Measurements from ENCODE around the gene MIP. TPM values are rescaled to one million over a fixed set of nuclear protein-coding genes. Genes with fewer than 3 reads are reported as not detected.
A peak's percentile ranks its signal among the peaks of the same experiment; 100 is the strongest.
"Not testable (repeated sequence)": the region's sequence is repeated elsewhere in the genome, so short reads cannot be mapped to it uniquely, and the experiment has no call there.

The MIP gene
- polyA plus RNA-seq (2013, experiment 1 of 2), result 0.20 TPM
- polyA plus RNA-seq (2013, experiment 2 of 2), result not detected

DNA sequence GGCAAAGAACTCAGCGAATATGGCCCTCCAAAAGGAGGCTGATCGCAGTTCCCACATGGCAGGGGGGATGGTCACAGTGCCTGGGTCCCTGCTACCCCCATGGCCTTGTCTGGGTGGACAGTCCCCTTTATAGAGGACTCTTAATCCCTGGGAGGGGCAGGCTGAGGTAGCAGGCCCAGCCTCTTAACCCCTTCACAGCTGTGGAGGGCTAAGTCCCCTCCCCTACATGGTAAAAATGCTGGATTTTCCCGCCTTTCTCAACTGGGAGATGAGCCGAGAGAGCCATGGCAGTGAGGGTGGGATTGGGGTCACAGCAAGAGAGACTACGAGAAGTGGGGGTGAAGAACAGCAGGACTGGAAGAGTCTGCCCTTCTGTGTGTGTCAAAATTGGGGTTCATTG, at the start of gene MIP:
Gene MIP (minus strand): TSS at position 101 of the 400 bp plus-strand sequence. CDS start 44 bp downstream, at position 57.
- Histone ChIP-seq H3K4me3 (ENCODE audit: low read length) (no peak within 1 kb of the TSS), H3K27me3 (ENCODE audit: insufficient read depth, low read length) (no peaks in the 10 kb centered on the region), H3K4me1 (ENCODE audit: insufficient read depth, low read length) (peaks cover 12% of the 10 kb centered on the region; the same call in 1 of the 2 replicates), H3K36me3 (ENCODE audit: insufficient read depth, low read length) (no peaks in the 10 kb centered on the region), H3K27ac (ENCODE audit: low read depth, low read length) (no peak within 1 kb of the TSS), H3K9me3 (ENCODE audit: insufficient read depth, low read depth, low read length) (no peaks in the 10 kb centered on the region), H3K9ac (ENCODE audit: low read depth, low read length) (no peak within 1 kb of the TSS)
- WGBS, result 90% methylated on average over 5 of the region's 5 CpGs

DNA sequence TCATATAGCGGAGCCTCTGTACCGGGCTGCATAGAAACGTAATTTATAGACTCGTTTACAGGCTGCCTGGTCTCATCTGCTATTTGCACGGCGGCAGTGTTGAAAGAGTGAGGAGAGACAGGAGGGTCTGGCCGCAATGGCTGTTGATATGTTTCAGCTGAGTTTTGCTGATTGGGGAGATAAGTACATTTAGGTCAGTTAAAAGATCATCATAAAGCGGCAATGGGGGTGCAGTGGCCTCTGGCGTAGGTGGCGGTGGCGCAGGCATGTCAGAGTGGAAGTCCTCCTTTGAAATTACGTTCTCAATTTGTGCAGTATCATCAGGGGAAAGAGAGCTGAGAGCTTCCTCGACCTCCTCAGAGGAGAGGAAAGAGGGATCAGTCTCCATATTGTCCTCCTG, 45.4 kb upstream of the MIP start:
- H3K27ac ChIP-seq (ENCODE audit: low read depth, low read length); H3K9ac ChIP-seq (ENCODE audit: low read depth, low read length); H3K27me3 ChIP-seq (ENCODE audit: insufficient read depth, low read length); H3K4me1 ChIP-seq (ENCODE audit: insufficient read depth, low read length); H3K9me3 ChIP-seq (ENCODE audit: insufficient read depth, low read depth, low read length); H3K4me3 ChIP-seq (ENCODE audit: low read length); H3K36me3 ChIP-seq (ENCODE audit: insufficient read depth, low read length): not testable (repeated sequence)
- WGBS, result 93% methylated on average over 13 of the region's 13 CpGs

DNA sequence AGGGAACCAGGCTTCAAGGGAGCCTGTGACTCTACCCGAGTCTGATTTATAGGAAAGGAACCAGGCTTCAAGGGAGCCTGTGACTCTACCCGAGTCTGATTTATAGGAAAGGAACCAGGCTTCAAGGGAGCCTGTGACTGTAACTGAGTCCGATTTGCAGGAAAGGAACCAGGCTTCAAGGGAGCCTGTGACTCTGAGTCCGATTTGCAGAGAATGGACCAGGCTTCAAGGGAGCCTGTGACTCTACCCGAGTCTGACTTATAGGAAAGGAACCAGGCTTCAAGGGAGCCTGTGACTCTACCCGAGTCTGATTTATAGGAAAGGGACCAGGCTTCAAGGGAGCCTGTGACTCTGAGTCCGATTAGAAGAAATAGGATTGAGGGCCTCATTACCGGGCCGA, 45.0 kb upstream of the MIP start:
- H3K27ac ChIP-seq (ENCODE audit: low read depth, low read length); H3K4me3 ChIP-seq (ENCODE audit: low read length); H3K36me3 ChIP-seq (ENCODE audit: insufficient read depth, low read length); H3K4me1 ChIP-seq (ENCODE audit: insufficient read depth, low read length); H3K27me3 ChIP-seq (ENCODE audit: insufficient read depth, low read length); H3K9ac ChIP-seq (ENCODE audit: low read depth, low read length): not testable (repeated sequence)
- peaks cover 11% of the 10 kb centered on the region; the same call in 1 of the 2 replicates for H3K9me3 ChIP-seq (ENCODE audit: insufficient read depth, low read depth, low read length)
- WGBS, result 88% methylated on average over 9 of the region's 9 CpGs

DNA sequence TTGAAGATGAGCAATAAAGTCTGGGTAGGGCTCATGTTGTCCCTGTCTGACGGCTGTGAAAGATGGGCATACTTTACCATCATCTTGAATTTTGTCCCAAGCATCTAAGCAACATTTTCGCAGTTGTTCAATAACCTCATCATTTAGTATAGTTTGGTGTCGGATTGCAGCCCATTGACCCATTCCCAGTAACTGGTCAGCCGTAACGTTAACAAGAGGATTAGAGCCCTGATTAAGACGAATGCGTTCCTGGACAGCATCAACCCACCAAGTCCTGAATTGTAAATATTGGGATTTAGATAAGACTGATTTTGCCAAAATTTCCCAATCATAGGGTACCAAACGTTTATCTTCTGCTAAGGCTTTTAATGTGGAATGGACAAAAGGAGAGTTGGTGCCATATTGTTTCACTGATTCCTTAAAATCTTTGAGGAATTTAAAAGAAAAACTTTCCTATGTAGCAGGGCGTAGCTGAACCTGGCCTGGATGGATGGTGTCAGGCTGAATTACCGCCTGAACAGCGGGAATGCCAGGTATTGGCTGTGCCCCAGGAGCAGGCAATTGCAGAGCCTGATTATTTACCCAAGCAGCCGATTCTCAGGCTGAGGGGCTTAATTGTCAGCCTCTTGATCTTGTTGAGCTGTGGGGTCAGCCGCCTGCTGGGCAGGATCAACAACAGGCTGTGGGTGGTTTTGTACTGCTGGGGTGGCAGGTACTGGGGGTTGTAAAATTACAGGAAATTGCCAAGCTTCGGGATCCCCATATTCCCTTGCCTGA, 43.9 kb upstream of the MIP start:
- not testable (repeated sequence) for H3K9ac ChIP-seq (ENCODE audit: low read depth, low read length); H3K27ac ChIP-seq (ENCODE audit: low read depth, low read length); H3K4me3 ChIP-seq (ENCODE audit: low read length); H3K27me3 ChIP-seq (ENCODE audit: insufficient read depth, low read length); H3K36me3 ChIP-seq (ENCODE audit: insufficient read depth, low read length); H3K4me1 ChIP-seq (ENCODE audit: insufficient read depth, low read length)
- WGBS, result 65% methylated on average over 10 of the region's 14 CpGs
- H3K9me3 ChIP-seq (ENCODE audit: insufficient read depth, low read depth, low read length), result peaks cover 11% of the 10 kb centered on the region; the same call in 1 of the 2 replicates

- Histone ChIP-seq H3K27me3 (ENCODE audit: insufficient read depth, low read length) (peaks cover 11% of the 10 kb centered on the region), H3K9me3 (ENCODE audit: insufficient read depth, low read depth, low read length) (peaks cover 11% of the 10 kb centered on the region; the same call in 1 of the 2 replicates)
- not testable (repeated sequence) for H3K4me1 ChIP-seq (ENCODE audit: insufficient read depth, low read length); H3K27ac ChIP-seq (ENCODE audit: low read depth, low read length); H3K36me3 ChIP-seq (ENCODE audit: insufficient read depth, low read length); H3K4me3 ChIP-seq (ENCODE audit: low read length); H3K9ac ChIP-seq (ENCODE audit: low read depth, low read length)
- 18% methylated on average over 12 of the region's 17 CpGs for WGBS
Measured at GRCh38 chr12:56496704-56497103, 42.2 kb upstream of the MIP start.

- WGBS, result 94% methylated on average over 27 of the region's 27 CpGs
- not testable (repeated sequence) for H3K4me3 ChIP-seq (ENCODE audit: low read length)
- peaks cover 29% of the 10 kb centered on the region for H3K27me3 ChIP-seq (ENCODE audit: insufficient read depth, low read length)
Measured at GRCh38 chr12:56494481-56494880, 40.0 kb upstream of the MIP start.

GRCh38 chr12:56494106-56494415, 39.6 kb upstream of the MIP start:
- H3K9ac ChIP-seq (ENCODE audit: low read depth, low read length); H3K4me1 ChIP-seq (ENCODE audit: insufficient read depth, low read length); H3K36me3 ChIP-seq (ENCODE audit: insufficient read depth, low read length); H3K4me3 ChIP-seq (ENCODE audit: low read length); H3K27ac ChIP-seq (ENCODE audit: low read depth, low read length): not testable (repeated sequence)
- Histone ChIP-seq H3K9me3 (ENCODE audit: insufficient read depth, low read depth, low read length) (peaks cover 12% of the 10 kb centered on the region; the same call in 1 of the 2 replicates), H3K27me3 (ENCODE audit: insufficient read depth, low read length) (peaks cover 31% of the 10 kb centered on the region)
- 93% methylated on average over 15 of the region's 15 CpGs for WGBS

More at GRCh38 chr12:56494481-56494880, 40.0 kb upstream of the MIP start:
- not testable (repeated sequence) for H3K36me3 ChIP-seq (ENCODE audit: insufficient read depth, low read length); H3K4me1 ChIP-seq (ENCODE audit: insufficient read depth, low read length); H3K9ac ChIP-seq (ENCODE audit: low read depth, low read length); H3K27ac ChIP-seq (ENCODE audit: low read depth, low read length)
- H3K9me3 ChIP-seq (ENCODE audit: insufficient read depth, low read depth, low read length), result peaks cover 11% of the 10 kb centered on the region; the same call in 1 of the 2 replicates

DNA sequence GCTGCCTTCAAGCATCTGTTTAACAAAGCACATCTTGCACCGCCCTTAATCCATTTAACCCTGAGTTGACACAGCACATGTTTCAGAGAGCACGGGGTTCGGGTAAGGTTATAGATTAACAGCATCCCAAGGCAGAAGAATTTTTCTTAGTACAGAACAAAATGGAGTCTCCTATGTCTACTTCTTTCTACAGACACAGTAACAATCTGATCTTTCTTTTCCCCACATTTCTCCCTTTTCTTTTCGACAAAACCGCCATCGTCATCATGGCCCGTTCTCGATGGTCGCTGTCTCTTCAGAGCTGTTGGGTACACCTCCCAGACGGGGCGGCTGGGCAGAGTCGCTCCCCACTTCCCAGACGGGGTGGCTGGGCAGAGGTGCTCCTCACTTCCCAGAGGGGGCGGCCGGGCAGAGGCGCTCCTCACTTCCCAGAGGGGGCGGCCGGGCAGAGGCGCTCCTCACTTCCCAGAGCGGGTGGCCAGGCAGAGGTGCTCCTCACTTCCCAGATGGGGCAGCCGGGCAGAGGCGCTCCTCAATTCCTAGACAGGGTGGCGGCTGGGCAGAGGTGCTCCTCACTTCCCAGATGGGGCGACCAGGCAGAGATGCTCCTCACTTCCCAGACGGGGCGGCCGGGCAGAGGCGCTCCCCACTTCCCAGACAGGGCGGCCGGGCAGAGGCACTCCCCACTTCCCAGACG, 39.1 kb upstream of the MIP start:
- not testable (repeated sequence) for H3K4me1 ChIP-seq (ENCODE audit: insufficient read depth, low read length); H3K36me3 ChIP-seq (ENCODE audit: insufficient read depth, low read length); H3K9ac ChIP-seq (ENCODE audit: low read depth, low read length); H3K4me3 ChIP-seq (ENCODE audit: low read length); H3K27ac ChIP-seq (ENCODE audit: low read depth, low read length)
- WGBS, result 86% methylated on average over 31 of the region's 31 CpGs
- H3K27me3 ChIP-seq (ENCODE audit: insufficient read depth, low read length), result peaks cover 36% of the 10 kb centered on the region
- peaks cover 17% of the 10 kb centered on the region; the same call in 1 of the 2 replicates for H3K9me3 ChIP-seq (ENCODE audit: insufficient read depth, low read depth, low read length)

DNA sequence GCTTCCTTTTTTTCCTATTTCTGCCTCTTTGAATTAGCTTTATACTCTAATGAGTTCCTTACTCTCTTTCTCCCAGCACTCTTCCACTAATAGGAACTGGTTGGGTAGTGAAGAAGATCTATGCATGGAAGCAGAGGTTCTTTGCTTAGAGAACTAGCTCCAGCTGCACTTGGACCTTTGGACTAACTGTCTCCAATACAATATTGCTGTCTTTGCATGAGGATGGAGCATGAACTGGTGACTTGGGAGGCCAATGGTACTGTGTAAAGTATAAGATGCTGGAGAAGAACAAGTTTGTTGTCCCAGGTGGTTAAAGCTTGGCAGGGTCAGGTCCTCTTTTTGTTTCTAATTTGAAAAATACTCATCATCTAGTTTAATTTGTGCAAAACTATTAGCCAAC, 35.9 kb upstream of the MIP start:
- H3K9me3 ChIP-seq (ENCODE audit: insufficient read depth, low read depth, low read length), result peaks cover 12% of the 10 kb centered on the region; the same call in 1 of the 2 replicates
- no peak overlapping the region for H3K4me3 ChIP-seq (ENCODE audit: low read length)
- no peak overlapping the region for H3K27ac ChIP-seq (ENCODE audit: low read depth, low read length)
- no peaks in the 10 kb centered on the region for H3K4me1 ChIP-seq (ENCODE audit: insufficient read depth, low read length)
- peaks cover 59% of the 10 kb centered on the region for H3K27me3 ChIP-seq (ENCODE audit: insufficient read depth, low read length)
- H3K9ac ChIP-seq (ENCODE audit: low read depth, low read length), result no peak overlapping the region
- H3K36me3 ChIP-seq (ENCODE audit: insufficient read depth, low read length), result no peaks in the 10 kb centered on the region

- Histone ChIP-seq H3K9ac (ENCODE audit: low read depth, low read length) (peak within 1 kb of the TSS; percentile 16), H3K27me3 (ENCODE audit: insufficient read depth, low read length) (peaks cover 59% of the 10 kb centered on the region)
- 25% methylated on average over 59 of the region's 59 CpGs for WGBS
Measured at GRCh38 chr12:56488041-56488955, 33.8 kb upstream of the MIP start, which contains the start of gene GLS2. TSS of gene GLS2 (minus strand) at chr12:56488161. CDS start at chr12:56488118, 43 bp downstream.

More at GRCh38 chr12:56488041-56488955, 33.8 kb upstream of the MIP start, which contains the start of gene GLS2:
- no peak within 1 kb of the TSS for H3K27ac ChIP-seq (ENCODE audit: low read depth, low read length)
- H3K36me3 ChIP-seq (ENCODE audit: insufficient read depth, low read length), result no peaks in the 10 kb centered on the region
- peak within 1 kb of the TSS; percentile 72 for H3K4me3 ChIP-seq (ENCODE audit: low read length)
- H3K4me1 ChIP-seq (ENCODE audit: insufficient read depth, low read length), result no peaks in the 10 kb centered on the region
- peaks cover 6% of the 10 kb centered on the region; the same call in 1 of the 2 replicates for H3K9me3 ChIP-seq (ENCODE audit: insufficient read depth, low read depth, low read length)

Data from HUES64 (cell line).